Neural progenitor cell (in vitro differentiated cells): ENCODE measurements around the gene IQCK. TPM values are rescaled to one million over a fixed set of nuclear protein-coding genes. Genes with fewer than 3 reads are reported as not detected.
A peak's percentile ranks its signal among the peaks of the same experiment; 100 is the strongest.

Source experiments
- DNase-seq: peaks from one replicate; pipeline ENCODE4 v3.0.0-alpha.2; 2016; ENCODE audit warnings: low spot score
- H2AFZ ChIP-seq: fragments of 200-600 bp; sonication (generic); replicated peaks from 2 replicates; pipeline ENCODE4 v1.6.1; 2016; ENCODE audit warnings: antibody characterized with exemption
- H3F3A ChIP-seq: fragments of 200-600 bp; sonication (generic); 2 replicates; pipeline ENCODE4 v1.6.1; 2016; ENCODE audit warnings: antibody characterized with exemption, low read depth
- H3K27ac ChIP-seq: fragments of 200-600 bp; sonication (generic); 2 replicates; pipeline ENCODE4 v1.5.1; 2016; ENCODE audit warnings: mild to moderate bottlenecking
- H3K27me3 ChIP-seq: fragments of 200-600 bp; sonication (generic); 2 replicates; pipeline ENCODE4 v1.6.1; 2016; ENCODE audit warnings: mild to moderate bottlenecking, moderate library complexity
- H3K36me3 ChIP-seq: fragments of 200-600 bp; sonication (generic); 2 replicates; pipeline ENCODE4 v1.5.1; 2016
- H3K4me1 ChIP-seq: fragments of 200-600 bp; sonication (generic); 2 replicates; pipeline ENCODE4 v1.6.1; 2016; ENCODE audit warnings: mixed run types
- H3K4me2 ChIP-seq: fragments of 200-600 bp; sonication (generic); 2 replicates; pipeline ENCODE4 v1.6.1; 2016
- H3K4me3 ChIP-seq: fragments of 200-600 bp; sonication (generic); 2 replicates; pipeline ENCODE4 v1.5.1; 2016
- H3K79me2 ChIP-seq: fragments of 200-600 bp; sonication (generic); 2 replicates; pipeline ENCODE4 v1.6.1; 2016; ENCODE audit warnings: low read depth
- H3K9ac ChIP-seq: fragments of 200-600 bp; sonication (generic); 2 replicates; pipeline ENCODE4 v1.6.1; 2016
- H3K9me3 ChIP-seq: fragments of 200-600 bp; sonication (generic); 2 replicates; pipeline ENCODE4 v1.5.1; 2016; ENCODE audit warnings: low read depth
- H4K20me1 ChIP-seq: fragments of 200-600 bp; sonication (generic); 2 replicates; pipeline ENCODE4 v1.6.1; 2016; ENCODE audit warnings: low read depth
- H3K27ac Mint-ChIP-seq: 3 replicates; pipeline ENCODE4 v1.8.0; 2021; ENCODE audit warnings: mixed read lengths
- H3K27me3 Mint-ChIP-seq: 2 replicates; pipeline ENCODE4 v1.8.0; 2022; ENCODE audit warnings: low read depth, mild to moderate bottlenecking, inconsistent platforms, moderate library complexity, mixed read lengths; ENCODE audit not compliant: insufficient read depth
- H3K36me3 Mint-ChIP-seq: 3 replicates; pipeline ENCODE4 v1.8.0; 2021; ENCODE audit warnings: mixed read lengths
- H3K4me1 Mint-ChIP-seq: 3 replicates; pipeline ENCODE4 v1.8.0; 2021; ENCODE audit warnings: mixed read lengths
- H3K4me3 Mint-ChIP-seq: 3 replicates; pipeline ENCODE4 v1.8.0; 2021; ENCODE audit warnings: mild to moderate bottlenecking, moderate library complexity, mixed read lengths
- H3K9me3 Mint-ChIP-seq: 3 replicates; pipeline ENCODE4 v1.8.0; 2020; ENCODE audit warnings: mixed read lengths
- CTCF ChIP-seq: fragments of 200-600 bp; sonication (generic); IDR thresholded peaks from 2 replicates; pipeline ENCODE4 v1.5.1; 2017; ENCODE audit warnings: antibody characterized with exemption, mild to moderate bottlenecking
- EZH2 ChIP-seq: fragments of 200-600 bp; sonication (generic); IDR thresholded peaks from 2 replicates; pipeline ENCODE4 v1.6.1; 2017; ENCODE audit warnings: antibody characterized with exemption, mild to moderate bottlenecking, moderate library complexity
- EZH2phosphoT487 ChIP-seq: fragments of 200-600 bp; sonication (generic); IDR thresholded peaks from 2 replicates; pipeline ENCODE4 v1.6.1; 2017; ENCODE audit warnings: antibody characterized with exemption
- total RNA-seq: library from RNA; depleted of rRNA; stranded (reverse); fragments of >200 nt; gene quantifications from 2 replicates; pipeline ENCODE4 v1.2.3, GENCODE V29; 2015; ENCODE audit warnings: low replicate concordance

The IQCK gene
- total RNA-seq, 1 donor from 2014 or later, result 22.1 TPM

DNA sequence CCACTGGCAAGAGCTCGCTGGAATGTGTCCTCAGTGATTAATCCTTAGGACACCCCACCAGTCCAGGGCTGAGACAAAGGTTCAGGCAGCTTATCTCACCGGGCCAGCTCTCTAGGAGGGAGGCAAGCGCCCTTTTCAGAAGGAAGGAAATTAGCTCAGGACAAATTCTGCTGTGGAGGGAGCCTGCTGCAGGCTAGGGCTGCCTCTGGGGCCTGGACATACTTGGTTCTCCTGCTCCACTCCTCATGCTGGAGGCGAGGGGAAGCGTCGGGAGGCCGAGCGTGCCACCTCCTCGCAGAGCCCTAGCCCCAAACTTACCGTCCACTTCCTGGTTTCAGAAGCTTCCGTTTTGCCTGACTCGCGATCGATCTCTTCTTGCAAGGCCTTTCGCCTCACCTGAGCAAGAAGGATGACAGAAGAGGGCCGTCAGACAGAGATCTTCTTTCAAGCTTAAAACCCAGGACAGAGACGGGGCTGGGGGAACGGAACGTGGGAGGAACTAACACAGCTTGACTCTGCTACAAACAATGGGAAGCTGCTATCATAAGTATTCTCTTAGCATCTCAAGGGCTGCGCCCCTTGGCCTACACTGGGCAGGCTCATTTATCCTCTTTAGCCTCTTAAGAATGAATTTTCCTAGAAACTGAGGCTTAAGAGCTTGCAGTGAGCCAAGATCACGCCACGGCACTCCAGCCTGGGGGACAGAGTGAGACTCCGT, 7.7 kb upstream of the IQCK start:
- no peak overlapping the region for H3K4me3 ChIP-seq
- no peak overlapping the region for H2AFZ ChIP-seq
- Mint-ChIP-seq H3K9me3 (no peaks in the 10 kb centered on the region), H3K36me3 (peaks cover 46% of the 10 kb centered on the region), H3K27ac (peak overlapping the region; percentile 73), H3K4me1 (peaks cover 33% of the 10 kb centered on the region), H3K27me3 (peaks cover 6% of the 10 kb centered on the region), H3K4me3 (no peak overlapping the region)
- peaks cover 45% of the 10 kb centered on the region for H3F3A ChIP-seq
- peaks cover 29% of the 10 kb centered on the region for H3K4me1 ChIP-seq
- peak overlapping the region; percentile 84 for H3K27ac ChIP-seq
- H3K4me2 ChIP-seq, result peak overlapping the region; percentile 71
- peaks cover 96% of the 10 kb centered on the region for H4K20me1 ChIP-seq
- DNase-seq, result peak; percentile 75
- no peak overlapping the region for H3K9ac ChIP-seq
- no peaks in the 10 kb centered on the region for H3K9me3 ChIP-seq
- H3K36me3 ChIP-seq, result peaks cover 6% of the 10 kb centered on the region
- H3K27me3 ChIP-seq, result no peaks in the 10 kb centered on the region
- TF ChIP-seq EZH2phosphoT487 (no peak), EZH2 (no peak), CTCF (no peak)
- peaks cover 99% of the 10 kb centered on the region for H3K79me2 ChIP-seq

GRCh38 chr16:19710991-19711545, 7.0 kb upstream of the IQCK start:
- peaks cover 30% of the 10 kb centered on the region for H3K4me1 ChIP-seq
- Mint-ChIP-seq H3K27me3 (peaks cover 6% of the 10 kb centered on the region), H3K27ac (peak overlapping the region; percentile 1), H3K9me3 (no peaks in the 10 kb centered on the region), H3K4me3 (peak overlapping the region; percentile 41), H3K4me1 (peaks cover 36% of the 10 kb centered on the region), H3K36me3 (peaks cover 41% of the 10 kb centered on the region)
- peak; percentile 55 for DNase-seq
- no peaks in the 10 kb centered on the region for H3K27me3 ChIP-seq
- no peak overlapping the region for H2AFZ ChIP-seq
- peaks cover 96% of the 10 kb centered on the region for H4K20me1 ChIP-seq
- H3K9ac ChIP-seq, result no peak overlapping the region
- peaks cover 99% of the 10 kb centered on the region for H3K79me2 ChIP-seq
- peaks cover 6% of the 10 kb centered on the region for H3K36me3 ChIP-seq
- H3K27ac ChIP-seq, result peak overlapping the region; percentile 84
- peaks cover 45% of the 10 kb centered on the region for H3F3A ChIP-seq
- peak overlapping the region; percentile 71 for H3K4me2 ChIP-seq
- TF ChIP-seq CTCF (peak; percentile 22), EZH2 (no peak)
- H3K9me3 ChIP-seq, result no peaks in the 10 kb centered on the region
- no peak overlapping the region for H3K4me3 ChIP-seq

- Histone ChIP-seq H3F3A (peaks cover 45% of the 10 kb centered on the region), H3K27ac (no peak overlapping the region), H3K27me3 (no peaks in the 10 kb centered on the region), H4K20me1 (peaks cover 96% of the 10 kb centered on the region), H3K9ac (no peak overlapping the region), H2AFZ (no peak overlapping the region), H3K9me3 (no peaks in the 10 kb centered on the region), H3K4me1 (peaks cover 36% of the 10 kb centered on the region), H3K79me2 (peaks cover 99% of the 10 kb centered on the region), H3K36me3 (peaks cover 6% of the 10 kb centered on the region), H3K4me2 (peak overlapping the region; percentile 71), H3K4me3 (no peak overlapping the region)
- peaks cover 35% of the 10 kb centered on the region for H3K36me3 Mint-ChIP-seq
- DNase-seq, result no peak
- H3K27ac Mint-ChIP-seq, result peak overlapping the region; percentile 1
- H3K4me3 Mint-ChIP-seq, result peak overlapping the region; percentile 41
- H3K27me3 Mint-ChIP-seq, result peaks cover 6% of the 10 kb centered on the region
- H3K4me1 Mint-ChIP-seq, result peaks cover 42% of the 10 kb centered on the region
- H3K9me3 Mint-ChIP-seq, result no peaks in the 10 kb centered on the region
- TF ChIP-seq EZH2phosphoT487 (no peak), CTCF (no peak), EZH2 (no peak)
Measured at GRCh38 chr16:19711643-19712042, 6.4 kb upstream of the IQCK start.
